NCI-H345 treated with DMSO at 0.1 percent for 48 hours (cell line): ENCODE measurements around the gene KCNN3.

Source experiments
- DNase-seq: peaks from one replicate; lab custom pipeline; 2025; ENCODE audit not compliant: unreplicated experiment; lab: John Stamatoyannopoulos, UW

KCNN3 gene

DNA sequence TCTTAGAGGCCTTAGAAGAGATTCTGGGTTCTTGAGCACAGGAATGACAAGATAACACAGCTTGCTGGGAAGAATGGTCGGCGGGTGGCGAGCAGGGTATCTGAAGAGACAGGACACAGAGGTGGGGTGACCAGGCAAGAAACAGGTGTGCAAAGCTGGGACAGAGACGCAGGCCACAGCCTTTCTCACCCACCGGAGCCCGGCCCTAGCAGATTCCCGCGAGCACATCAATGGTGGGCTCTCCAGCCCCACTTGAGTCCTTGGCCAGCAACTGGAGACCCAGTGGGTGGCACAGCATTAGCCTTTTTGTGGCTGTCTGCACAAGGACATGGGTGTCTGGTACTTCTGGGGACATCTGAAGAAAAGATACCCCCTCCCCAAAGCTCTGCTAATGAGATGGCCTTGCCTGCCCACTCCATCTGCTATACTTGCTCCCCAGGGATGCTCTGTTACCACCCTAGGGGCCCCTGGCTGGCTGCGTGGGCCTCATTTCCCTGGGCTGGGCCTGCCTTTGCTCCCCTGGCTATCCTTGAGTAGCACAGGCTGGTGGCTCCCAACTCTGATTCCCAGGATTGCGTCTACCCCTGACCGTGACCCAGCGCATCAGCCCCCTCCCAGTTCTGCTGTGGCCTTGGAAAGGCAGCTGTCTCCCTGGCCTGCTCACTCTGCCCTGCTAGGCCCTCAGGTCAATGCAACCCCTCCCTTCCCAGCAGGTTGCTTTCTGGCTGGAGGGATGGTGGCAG lies 134.8 kb downstream of the KCNN3 start:
- no peak for DNase-seq

DNA sequence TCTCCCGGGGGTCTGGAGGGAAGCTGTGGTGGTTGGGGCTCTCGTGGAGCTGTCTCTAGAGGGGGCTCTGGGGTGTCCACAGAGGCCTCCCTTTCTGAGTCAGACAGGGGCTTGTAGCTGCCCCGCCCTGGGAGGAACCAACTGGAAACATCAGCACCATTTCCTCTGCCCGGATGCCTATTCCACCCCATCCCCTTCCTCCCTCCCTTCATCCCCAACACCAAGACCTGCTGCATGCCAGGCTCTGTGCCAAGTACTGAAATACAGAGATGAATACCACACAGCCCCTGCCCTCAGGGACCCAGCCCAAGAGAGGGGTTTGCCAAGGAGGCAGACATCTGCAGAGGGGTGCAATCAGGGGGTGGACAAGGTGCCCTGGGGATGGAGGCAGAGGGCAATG lies 136.5 kb downstream of the KCNN3 start:
- no peak for DNase-seq

DNA sequence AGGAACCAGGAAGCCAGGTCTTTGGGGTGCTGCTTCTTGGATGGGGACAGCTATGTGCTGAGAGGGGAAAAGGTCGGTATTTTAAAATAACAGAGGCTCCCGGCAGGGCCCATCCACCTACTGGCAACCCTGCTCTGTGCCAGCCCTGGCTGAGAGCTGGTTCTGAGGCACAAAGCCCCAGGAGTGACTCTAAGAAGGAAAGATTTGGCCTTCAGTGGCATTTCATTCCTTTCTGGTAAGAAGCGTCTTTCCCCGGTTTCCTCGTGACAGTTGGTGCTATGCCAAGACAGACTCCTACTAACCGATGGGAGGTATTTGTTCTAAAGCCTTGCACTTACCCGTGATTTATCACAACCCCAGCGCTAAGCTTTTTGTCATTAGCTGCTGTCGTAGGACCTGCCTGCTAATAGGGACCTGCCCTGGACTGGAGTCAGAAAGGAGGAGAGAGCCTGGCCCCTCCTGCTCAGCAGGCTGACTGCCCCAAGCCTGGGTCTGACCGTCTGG lies 139.0 kb downstream of the KCNN3 start:
- no peak for DNase-seq

DNA sequence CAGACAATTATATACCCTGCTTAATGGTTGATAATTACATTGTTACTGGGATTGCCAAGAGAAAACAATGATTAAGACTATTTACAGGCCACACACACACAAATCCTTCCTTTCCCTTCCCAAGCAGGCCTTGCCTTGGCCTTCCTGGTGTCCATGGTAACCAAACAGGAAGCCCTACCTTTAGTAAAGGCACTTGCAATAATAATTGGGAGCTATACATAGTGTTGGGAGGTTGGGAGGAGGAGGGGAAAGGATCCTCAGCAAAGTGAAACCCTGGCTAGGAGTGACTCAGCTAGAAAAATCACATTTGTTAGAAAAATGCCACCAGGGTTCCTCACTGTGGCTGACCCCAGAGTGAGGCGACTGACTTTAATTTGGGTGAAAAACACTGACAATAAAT lies 139.8 kb downstream of the KCNN3 start:
- no peak for DNase-seq

DNA sequence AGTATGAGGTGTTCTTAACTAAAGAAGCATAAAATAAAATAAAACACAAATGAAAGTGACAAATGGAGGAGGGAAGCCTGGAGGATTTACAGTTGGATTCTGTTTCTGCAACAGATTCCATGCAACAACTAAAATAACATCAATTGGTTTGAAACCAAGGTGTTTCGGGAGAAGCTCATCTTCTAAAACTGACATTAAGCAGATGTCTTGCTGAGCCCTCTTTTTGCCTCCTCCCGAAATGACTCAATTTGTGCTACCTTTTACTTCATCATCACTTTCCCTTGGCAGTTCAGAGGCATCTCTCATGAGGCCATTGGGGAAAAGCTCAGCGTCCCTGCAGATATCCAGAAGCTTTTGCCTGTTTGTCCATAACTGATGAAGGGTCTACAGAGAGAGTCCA lies 140.5 kb downstream of the KCNN3 start:
- DNase-seq, result no peak

DNA sequence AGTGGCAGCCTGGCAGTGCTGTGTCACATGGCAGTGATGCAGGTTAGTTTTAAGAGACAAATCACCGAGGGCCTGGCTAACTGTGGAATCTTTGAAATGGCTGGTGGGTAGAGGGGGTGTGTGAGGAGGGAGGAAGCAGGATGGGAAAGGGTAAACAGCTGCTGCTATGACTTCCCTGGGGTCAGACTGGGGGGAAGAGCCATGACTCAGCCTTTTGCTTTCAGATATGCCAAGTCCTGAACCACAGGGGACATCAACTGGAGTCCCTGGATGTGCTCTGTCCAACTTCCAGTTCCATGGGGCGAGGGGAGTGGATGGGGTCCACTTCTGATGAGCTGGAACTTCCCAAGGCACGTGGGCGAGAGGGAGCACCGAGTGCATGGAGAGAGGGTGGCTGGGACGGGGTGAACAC lies 141.0 kb downstream of the KCNN3 start:
- DNase-seq, result no peak

DNA sequence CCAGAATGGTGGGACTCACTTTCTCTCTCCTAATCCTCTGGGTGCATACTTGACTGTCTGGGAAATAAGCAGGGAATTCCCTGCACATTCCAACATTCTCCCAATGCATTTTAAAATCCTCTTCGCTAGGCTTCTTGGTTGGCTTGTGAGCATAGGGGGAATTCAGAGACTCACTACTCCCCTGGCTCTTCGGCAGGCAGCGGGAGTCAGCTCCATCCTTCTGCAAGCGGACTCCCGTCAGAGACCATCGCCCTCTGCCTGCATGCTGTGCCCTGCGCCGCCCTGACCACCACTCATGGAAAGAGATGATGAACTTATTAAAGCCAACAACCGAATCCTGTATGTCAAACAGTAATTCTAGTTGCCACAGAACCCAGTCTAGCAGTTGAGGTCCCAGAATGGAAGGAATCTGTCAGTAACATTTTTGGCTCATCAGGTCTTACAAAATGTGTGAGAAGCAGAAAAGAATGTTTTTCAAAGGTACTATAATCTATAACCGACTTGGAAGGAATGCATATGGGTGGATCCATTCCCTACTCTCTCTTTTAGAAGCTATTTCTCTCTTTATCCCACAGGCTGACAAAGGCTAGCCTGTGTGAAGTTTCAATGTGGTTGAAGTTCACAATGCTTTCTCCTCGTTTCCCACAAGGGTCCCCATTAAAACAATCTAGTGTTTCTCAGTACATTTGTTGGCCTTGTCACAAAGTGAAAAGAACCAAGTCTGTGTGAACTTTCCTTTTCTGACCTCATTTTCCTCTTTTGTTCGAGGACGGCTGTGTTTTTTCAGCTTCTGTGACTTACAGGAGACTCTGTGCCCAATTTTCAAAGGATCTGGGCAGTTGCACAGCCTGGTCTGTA lies 143.0 kb downstream of the KCNN3 start:
- no peak for DNase-seq

DNA sequence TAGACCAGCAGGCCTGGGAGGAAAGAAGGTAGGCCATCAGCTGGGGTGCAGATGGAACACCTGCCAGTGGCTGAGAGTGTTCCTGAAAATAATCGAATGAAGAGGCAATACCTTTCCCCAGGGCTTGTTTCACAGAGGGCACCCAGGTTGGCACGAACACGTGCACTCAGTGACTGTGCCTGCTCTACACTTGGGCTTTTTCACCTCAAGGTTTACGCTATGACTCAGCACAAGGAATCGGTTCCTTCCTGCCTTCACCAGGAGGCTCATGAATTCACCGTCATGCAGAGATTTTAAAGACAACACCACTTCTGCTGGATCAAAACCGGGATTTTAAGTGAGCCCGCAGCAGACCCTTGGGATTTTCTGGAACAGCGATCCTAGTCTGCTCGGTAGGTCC lies 143.6 kb downstream of the KCNN3 start:
- DNase-seq, result no peak

DNA sequence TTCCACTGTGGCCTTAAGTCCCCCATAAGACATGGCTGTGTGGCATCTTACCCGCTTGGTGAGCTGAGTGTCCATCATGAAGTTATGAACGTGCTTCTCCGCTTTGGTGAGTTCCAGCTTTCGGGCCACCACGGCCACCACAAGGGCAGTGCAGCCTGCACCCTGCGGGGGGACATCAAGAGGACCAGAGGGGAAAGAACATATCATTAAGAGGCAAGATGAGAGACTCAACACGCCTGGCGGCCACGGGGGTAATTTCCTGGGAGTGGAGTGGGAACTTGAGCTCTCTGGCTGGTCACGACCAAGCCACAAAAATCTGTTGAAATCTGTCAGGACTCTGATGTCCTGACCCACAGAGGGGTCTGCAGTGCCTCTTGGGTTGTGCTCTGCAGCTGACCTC lies 144.2 kb downstream of the KCNN3 start:
- DNase-seq, result no peak

DNA sequence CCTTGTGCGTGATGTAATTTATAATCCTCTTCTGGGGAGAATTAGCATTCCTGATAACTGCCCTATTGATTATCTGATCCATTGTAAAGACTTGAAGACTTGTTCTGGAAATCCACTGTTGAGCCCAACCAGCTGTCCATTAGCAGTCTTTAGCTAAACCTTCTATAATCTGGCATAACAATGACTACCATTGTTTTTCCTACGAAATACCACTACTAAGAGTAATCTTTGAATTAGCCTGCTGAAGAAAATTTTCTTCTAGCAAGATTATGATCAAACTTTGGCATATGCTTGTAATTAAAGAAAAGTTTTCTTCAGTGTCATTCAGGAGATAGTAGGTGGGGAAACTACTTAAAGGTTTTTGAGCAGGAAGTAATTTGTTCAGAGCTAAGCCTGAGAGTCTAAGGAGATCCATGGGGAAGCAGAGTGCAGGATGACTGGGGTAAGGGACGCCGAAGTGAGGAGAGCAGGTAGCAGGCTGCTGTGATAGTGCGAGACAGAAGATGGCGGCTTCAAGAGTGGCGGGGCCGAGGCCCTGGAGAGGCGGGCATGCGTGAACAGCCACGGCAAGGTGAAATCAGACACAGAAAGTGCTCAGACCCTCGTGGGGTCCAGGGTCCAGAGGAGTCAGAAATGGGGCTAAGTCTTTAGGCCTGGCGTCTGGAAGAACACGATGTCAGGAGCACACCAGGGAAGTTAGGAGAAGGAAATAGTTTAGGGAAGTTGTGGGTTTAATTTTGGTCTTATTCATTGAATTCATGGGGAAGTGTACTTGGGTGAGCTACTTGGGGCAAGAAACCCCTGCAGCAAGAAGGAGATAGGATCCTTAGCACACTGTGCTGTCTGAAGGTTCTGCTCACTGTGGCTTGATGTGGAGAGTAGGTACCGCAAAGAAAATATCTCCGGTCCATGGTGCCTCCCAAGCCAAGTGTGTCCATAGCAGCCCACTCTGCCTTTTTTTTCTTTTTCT lies 149.5 kb downstream of the KCNN3 start:
- DNase-seq, result no peak

DNA sequence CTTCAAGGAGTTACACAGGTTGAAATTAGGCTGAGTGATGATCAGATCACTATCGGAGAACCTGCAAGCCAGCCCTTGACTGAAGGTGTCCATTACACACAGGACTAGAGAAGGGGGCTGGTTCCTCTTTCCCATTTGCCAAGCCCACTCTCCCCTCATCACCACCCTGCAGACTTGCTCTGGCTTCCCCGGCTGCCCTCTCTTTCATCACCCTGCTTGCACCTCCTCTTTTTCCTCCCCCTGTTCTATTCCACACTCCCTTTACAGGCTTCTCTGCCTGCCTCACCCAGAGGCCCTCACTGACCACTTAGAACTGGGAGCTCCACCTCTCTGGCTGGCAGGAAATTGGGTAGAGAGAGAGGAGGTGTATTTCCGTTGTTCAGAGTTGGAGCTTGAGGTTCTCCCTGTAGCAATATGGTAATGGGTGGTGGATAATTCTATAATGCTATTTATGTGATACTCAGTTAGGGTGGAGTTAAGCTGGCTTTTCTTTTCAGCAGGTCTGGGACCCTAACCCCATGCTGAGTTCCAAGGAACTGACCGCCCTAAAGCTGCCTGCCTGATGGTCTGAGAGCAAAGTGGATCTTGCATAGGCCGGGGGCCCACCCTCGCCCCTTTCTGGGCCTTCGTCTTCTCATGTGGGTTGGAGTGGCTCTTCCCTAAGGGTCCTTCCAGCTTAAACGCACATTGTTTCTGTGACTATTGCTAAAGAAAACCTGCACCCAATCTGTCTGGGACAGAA lies 150.3 kb downstream of the KCNN3 start:
- no peak for DNase-seq

DNA sequence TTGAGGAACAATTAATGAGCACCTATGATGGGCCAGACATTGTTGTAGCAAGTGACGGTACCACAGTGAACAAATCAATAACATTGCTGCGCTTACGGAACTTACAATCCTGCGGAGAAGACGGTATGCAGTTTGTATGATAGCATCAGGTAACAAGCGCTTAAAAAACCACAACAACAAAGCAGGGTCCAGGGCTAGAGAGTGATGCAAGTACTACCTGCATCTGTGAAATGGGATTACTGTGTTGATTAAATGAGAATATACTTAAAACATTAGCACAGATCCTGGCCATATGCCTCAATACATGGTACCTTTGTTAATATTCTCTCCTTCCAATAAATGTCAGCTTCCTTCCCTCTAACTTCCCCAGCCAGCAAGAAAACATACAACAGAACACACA lies 151.5 kb downstream of the KCNN3 start:
- DNase-seq, result no peak

DNA sequence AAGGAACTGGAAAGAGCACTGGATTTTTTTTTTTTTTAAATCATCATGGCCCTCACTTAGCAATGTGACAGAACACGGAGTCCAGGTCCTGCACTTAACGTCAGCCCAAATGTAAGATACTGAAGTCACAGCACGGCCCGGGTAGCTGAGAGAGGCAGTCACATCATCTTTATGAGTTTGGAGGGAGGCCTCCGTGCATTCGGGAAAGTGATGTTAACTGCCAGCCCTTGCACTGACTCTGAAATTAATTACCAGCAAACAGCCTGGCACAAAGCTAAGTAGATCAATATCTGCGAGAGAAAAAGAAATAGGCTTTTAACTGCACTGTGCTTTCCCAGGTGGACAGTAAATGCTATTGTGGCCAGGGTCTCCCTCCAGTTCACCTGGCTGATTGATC lies 152.6 kb downstream of the KCNN3 start:
- DNase-seq, result no peak

DNA sequence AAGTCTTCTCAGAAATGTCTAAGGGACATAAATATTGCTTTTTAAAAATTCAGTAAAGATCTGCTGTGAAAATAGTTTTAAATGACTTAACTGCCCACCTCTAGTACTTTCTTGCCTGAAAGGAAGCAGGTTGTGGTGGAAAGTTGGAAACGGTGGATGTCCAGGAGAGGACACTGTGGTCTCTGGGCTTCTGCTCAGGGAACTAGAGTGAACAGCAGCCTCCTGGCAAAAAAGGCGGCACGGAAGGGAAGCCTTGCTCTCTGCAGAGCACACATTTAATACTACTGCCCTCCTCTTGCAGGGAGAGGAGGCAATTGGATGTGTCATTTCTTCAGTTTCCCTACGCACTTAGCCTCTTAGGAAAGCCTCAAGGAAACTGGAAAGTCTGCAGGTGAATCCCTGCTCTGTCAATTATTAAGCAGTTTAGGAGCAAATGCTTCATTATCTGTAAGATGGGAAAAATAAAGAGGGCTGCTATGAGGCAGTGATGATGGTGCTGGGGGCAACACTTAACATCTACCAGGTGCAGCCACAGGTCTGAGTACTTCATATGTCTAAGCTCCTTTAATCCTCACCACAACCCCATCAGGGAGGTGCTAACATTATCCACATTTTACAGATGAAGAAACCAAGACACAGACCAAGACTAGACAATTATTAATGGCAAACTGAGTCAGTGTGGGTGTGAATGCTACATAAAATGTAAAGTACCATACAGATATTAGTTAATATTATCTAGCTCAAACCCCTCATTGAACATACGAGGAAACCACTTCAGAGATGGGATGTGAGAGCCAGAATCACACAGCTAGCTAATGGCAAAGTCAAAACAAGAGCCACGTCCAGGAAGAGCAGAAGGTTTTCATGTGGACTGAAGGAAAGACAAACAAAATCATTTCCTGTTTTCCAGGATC lies 153.2 kb downstream of the KCNN3 start:
- no peak for DNase-seq

DNA sequence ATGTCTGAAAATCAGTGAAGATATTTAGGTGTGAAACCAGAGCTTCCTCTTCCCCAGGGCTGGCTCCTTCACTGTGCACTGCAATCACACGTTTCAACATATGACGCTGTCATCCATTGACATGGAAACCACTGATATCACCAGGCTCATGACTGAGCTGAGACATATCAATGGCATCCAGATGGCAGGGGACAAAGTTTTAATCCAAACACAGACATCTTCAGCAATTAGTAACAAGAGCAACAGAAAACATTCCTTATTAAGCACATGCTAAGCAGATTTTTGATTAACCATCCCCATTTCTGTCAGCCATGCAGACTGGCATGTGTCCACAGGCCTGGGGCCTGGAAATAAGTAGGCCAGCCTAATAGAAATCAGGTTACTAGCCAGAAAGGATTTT lies 154.1 kb downstream of the KCNN3 start:
- no peak for DNase-seq

DNA sequence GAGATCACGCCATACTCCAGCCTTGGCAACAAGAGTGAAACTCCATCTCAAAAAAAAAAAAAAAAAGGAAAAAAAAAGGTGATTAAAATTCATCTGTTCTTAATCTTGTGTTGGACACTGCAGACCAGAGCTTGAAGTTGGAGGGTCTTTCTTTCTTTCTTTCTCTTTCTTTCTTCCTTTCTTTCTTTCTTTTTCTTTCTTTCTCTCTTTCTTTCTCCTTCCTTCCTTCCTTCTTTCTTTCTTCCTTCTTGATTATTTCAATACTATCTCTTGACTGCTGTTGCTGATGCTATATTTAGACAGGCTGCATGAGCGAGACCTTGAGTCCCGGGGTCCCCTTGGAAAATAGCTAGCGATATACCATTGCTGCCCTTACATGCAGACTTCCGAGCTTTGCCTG lies 154.7 kb downstream of the KCNN3 start:
- no peak for DNase-seq

DNA sequence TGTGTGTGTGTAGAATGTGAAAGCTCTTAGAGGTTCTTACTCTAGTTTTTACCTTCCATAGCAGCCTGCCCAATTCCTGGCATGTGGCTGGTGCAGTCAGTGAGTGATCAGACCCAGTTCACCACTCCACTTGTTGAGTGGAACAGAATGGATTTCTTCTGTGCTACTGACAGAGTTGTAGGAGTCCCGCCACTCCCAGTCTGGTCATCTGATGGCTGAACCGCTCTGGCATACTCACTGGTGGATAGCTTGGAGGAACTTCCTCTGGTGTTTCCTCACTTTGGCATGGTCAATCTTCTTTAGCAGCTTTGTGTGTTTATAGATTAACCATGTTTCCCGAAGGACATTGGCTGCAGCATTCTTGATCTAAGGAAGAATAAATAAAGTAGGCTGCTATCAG lies 155.4 kb downstream of the KCNN3 start:
- DNase-seq, result no peak

DNA sequence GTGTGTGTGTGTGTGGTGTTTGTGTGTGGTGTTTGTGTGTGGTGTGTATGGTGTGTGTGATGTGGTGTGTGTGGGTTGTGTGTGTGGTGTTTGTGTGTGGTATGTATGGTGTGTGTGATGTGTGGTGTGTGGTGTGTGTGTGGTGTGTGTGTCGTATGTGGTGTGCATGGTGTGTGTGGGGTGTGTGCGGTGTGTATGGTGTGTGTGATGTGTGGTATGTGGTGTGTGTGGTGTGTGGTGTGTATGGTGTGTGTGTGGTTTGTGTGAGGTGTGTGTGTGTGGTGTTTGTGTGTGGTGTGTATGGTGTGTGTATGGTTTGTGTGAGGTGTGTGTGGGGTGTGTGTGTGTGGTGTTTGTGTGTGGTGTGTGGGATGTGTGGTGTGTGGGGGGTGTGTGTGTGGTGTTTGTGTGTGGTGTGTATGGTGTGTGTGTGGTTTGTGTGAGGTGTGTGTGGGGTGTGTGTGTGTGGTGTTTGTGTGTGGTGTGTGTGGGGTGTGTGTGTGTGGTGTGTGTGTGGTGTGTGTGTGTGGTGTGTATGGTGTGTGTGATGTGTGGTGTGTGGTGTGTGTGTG lies 155.9 kb downstream of the KCNN3 start:
- no peak for DNase-seq

DNA sequence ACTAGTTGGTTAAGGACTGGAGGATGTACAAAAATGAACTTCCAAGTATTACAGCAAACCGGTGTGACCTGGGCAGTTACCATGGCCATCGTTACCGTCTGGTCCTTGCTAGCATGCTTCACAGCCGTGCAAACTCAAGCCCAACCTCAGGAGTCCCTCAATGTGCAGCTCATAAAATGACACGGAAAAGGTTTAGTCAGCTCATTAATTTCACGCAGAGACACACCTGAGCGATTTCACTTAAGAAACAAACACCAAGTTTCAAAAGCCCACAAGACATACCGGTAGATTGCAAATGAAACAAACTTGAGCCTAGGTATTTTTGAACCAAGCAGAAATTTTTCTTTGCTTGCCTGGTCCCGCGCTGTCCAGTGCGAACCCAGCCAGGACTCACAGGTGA lies 157.1 kb downstream of the KCNN3 start:
- no peak for DNase-seq
